Measurements from ENCODE around the gene QSOX1.

The QSOX1 gene

DNA sequence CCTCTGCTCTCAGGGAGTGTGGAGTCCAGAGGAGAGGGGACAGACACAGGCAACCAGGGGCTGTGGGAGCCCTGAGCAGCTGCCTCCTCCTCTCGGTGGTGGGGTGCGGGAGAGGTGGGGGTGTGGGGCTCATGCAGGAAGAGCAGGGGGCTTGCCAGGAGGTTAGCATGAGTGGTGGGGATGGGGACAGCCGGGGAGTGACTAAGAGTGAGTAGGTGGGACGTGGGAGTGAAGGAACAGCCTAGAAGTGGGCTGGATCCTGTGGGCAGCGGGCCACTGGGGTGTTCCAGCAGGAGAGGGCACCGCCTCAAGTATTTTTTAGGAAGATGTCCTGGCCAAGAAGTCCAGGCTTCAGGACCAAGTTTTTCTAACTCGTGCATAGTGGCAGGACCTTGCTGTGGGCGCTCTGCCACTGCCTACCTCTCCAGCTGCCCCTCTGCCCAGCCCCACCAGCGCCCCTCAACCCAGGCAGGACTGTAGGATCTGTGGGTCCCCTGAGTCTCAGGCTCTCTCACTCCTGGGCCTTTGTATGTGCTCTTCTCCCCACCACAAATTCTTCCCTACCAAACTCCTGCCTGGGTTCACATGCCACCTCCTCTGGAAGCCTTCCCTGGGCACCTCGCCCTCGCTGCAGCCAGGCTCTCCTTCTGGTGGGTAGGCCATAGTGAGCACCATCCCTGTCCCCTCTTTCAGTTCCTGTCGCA, 56.6 kb downstream of the QSOX1 start:
- no peaks in the 10 kb centered on the region for H3F3A ChIP-seq (ENCODE audit: insufficient read depth)
- no peaks in the 10 kb centered on the region for H4K20me1 ChIP-seq (ENCODE audit: low read depth, low read length)
- no peaks in the 10 kb centered on the region for H3K36me3 ChIP-seq (ENCODE audit: low read length)
- no peaks in the 10 kb centered on the region for H3K9me2 ChIP-seq (replicated peaks; ENCODE audit: insufficient read depth, low read length)
- TF ChIP-seq EZH2phosphoT487 (conservative IDR thresholded peaks at IDR 0.05; ENCODE audit: low read length), result no peak
- TF ChIP-seq, protein P1, sequence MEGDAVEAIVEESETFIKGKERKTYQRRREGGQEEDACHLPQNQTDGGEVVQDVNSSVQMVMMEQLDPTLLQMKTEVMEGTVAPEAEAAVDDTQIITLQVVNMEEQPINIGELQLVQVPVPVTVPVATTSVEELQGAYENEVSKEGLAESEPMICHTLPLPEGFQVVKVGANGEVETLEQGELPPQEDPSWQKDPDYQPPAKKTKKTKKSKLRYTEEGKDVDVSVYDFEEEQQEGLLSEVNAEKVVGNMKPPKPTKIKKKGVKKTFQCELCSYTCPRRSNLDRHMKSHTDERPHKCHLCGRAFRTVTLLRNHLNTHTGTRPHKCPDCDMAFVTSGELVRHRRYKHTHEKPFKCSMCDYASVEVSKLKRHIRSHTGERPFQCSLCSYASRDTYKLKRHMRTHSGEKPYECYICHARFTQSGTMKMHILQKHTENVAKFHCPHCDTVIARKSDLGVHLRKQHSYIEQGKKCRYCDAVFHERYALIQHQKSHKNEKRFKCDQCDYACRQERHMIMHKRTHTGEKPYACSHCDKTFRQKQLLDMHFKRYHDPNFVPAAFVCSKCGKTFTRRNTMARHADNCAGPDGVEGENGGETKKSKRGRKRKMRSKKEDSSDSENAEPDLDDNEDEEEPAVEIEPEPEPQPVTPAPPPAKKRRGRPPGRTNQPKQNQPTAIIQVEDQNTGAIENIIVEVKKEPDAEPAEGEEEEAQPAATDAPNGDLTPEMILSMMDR (IDR thresholded peaks at IDR 0.05; ENCODE audit: insufficient read depth, low read length, poor library complexity, severe bottlenecking), result no peak
- no peaks in the 10 kb centered on the region for H3K9me3 ChIP-seq (ENCODE audit: insufficient read depth, low read length)
- H2AFZ ChIP-seq (ENCODE audit: low read depth, low read length, severe bottlenecking), result no peak overlapping the region
- H3K27ac ChIP-seq (ENCODE audit: low read depth, low read length), result no peak overlapping the region
- H3K9ac ChIP-seq (ENCODE audit: low read length), result no peak overlapping the region
- no peaks in the 10 kb centered on the region for H3K27me3 ChIP-seq (ENCODE audit: low read length)
- H3K4me2 ChIP-seq (ENCODE audit: low read depth, low read length, poor library complexity, severe bottlenecking), result no peak overlapping the region
- no peaks in the 10 kb centered on the region for H3K79me2 ChIP-seq (ENCODE audit: insufficient read depth, low read length)
- no peak overlapping the region for H3K4me3 ChIP-seq (ENCODE audit: insufficient read depth, low read length, poor library complexity, severe bottlenecking)

DNA sequence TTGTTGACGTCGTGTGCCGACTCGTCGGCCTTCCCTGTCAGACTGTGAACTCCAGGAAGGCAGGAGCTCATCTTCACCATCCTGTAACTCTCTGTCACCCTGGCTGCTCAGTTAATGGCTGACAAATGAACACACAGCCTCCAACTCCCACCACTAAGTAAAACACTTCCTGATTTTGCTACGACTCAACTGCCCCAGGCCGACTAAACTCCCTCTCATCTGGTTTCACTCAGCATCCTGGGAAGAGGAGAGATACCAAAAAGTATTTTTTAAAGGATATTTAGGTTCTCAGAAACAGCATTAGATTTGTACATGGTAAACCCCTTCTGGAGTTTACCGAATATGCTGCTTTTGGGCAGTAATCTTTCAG, 57.2 kb downstream of the QSOX1 start:
- no peaks in the 10 kb centered on the region for H3F3A ChIP-seq (ENCODE audit: insufficient read depth)
- no peak overlapping the region for H2AFZ ChIP-seq (ENCODE audit: low read depth, low read length, severe bottlenecking)
- H3K27ac ChIP-seq (ENCODE audit: low read depth, low read length), result no peak overlapping the region
- no peak overlapping the region for H3K4me3 ChIP-seq (ENCODE audit: insufficient read depth, low read length, poor library complexity, severe bottlenecking)
- no peaks in the 10 kb centered on the region for H4K20me1 ChIP-seq (ENCODE audit: low read depth, low read length)
- H3K27me3 ChIP-seq (ENCODE audit: low read length), result no peaks in the 10 kb centered on the region
- H3K9me3 ChIP-seq (ENCODE audit: insufficient read depth, low read length), result no peaks in the 10 kb centered on the region
- no peaks in the 10 kb centered on the region for H3K36me3 ChIP-seq (ENCODE audit: low read length)
- no peak overlapping the region for H3K9ac ChIP-seq (ENCODE audit: low read length)
- H3K79me2 ChIP-seq (ENCODE audit: insufficient read depth, low read length), result no peaks in the 10 kb centered on the region
- H3K9me2 ChIP-seq (replicated peaks; ENCODE audit: insufficient read depth, low read length), result no peaks in the 10 kb centered on the region
- no peak overlapping the region for H3K4me2 ChIP-seq (ENCODE audit: low read depth, low read length, poor library complexity, severe bottlenecking)
- TF ChIP-seq EZH2phosphoT487 (conservative IDR thresholded peaks at IDR 0.05; ENCODE audit: low read length), result no peak
- TF ChIP-seq, protein P1 (IDR thresholded peaks at IDR 0.05; ENCODE audit: insufficient read depth, low read length, poor library complexity, severe bottlenecking), result no peak

DNA sequence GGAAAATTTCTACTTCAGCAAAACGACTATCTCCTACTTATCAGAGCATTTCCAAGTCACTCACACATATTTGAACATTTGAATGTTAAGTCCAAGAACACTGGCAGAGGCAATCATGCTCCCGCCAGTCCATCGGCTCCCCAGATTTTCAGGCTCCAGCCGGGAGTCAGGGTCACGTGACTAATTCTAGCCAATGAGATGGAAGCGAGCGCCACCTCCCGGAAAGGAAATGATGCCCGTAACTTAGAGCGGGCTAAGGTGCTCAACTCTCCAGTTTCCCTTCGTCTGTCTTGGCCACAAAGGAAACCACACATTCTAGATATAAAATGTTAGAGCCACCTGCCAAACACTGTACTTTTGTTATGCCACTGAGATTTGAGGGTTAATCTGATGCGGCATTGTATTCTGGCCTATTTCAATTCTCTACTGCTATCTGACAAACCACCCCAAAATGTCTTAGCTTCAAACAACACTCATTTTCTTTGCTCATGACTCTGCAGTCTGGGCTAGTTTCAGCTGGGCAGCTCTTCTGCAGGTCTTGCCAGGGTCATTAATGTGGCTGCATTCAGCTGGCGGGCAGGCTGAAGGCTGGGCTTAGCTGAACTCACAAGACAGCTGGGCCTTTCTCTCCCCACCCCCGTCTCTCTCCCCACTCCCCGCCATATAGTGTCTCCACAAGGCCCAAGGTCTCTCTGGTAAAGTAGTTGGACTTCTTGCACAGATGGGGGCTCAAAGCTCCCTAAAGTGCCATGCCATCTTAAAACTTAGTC, 58.9 kb downstream of the QSOX1 start:
- Histone ChIP-seq H3K4me3 (ENCODE audit: insufficient read depth, low read length, poor library complexity, severe bottlenecking) (no peak overlapping the region), H3K9me2 (replicated peaks; ENCODE audit: insufficient read depth, low read length) (no peaks in the 10 kb centered on the region), H2AFZ (ENCODE audit: low read depth, low read length, severe bottlenecking) (no peak overlapping the region), H3K9ac (ENCODE audit: low read length) (no peak overlapping the region), H3K27ac (ENCODE audit: low read depth, low read length) (no peak overlapping the region), H3K9me3 (ENCODE audit: insufficient read depth, low read length) (no peaks in the 10 kb centered on the region), H3K36me3 (ENCODE audit: low read length) (no peaks in the 10 kb centered on the region), H3F3A (ENCODE audit: insufficient read depth) (no peaks in the 10 kb centered on the region), H3K4me2 (ENCODE audit: low read depth, low read length, poor library complexity, severe bottlenecking) (no peak overlapping the region), H3K27me3 (ENCODE audit: low read length) (no peaks in the 10 kb centered on the region), H4K20me1 (ENCODE audit: low read depth, low read length) (no peaks in the 10 kb centered on the region), H3K79me2 (ENCODE audit: insufficient read depth, low read length) (no peaks in the 10 kb centered on the region)
- TF ChIP-seq, protein P1 (IDR thresholded peaks at IDR 0.05; ENCODE audit: insufficient read depth, low read length, poor library complexity, severe bottlenecking), result no peak
- no peak for TF ChIP-seq EZH2phosphoT487 (conservative IDR thresholded peaks at IDR 0.05; ENCODE audit: low read length)

Data from SU-DHL-6 (cell line).